Mesenchymal stem cell (in vitro differentiated cells and primary cell): ENCODE data around the gene PRKAA2.

ENCODE experiments used
- DNase-seq: peaks from one replicate; pipeline ENCODE4 v3.0.0-alpha.2; 2013
- H2AFZ ChIP-seq: one replicate; pipeline ENCODE4 v1.6.1; 2013; ENCODE audit warnings: low read depth, mild to moderate bottlenecking, control low read depth, inconsistent platforms, low read length, moderate library complexity
- H2AK5ac ChIP-seq: 2 replicates; pipeline ENCODE4 v1.6.1; 2013; ENCODE audit warnings: low read length, moderate library complexity, mild to moderate bottlenecking, inconsistent platforms; ENCODE audit not compliant: severe bottlenecking
- H2BK120ac ChIP-seq: one replicate; pipeline ENCODE4 v1.6.1; 2013; ENCODE audit warnings: low read depth, mild to moderate bottlenecking, inconsistent platforms, low read length, moderate library complexity
- H2BK12ac ChIP-seq, 2 experiments: one replicate each; pipeline ENCODE4 v1.6.1; 2013; ENCODE audit warnings: inconsistent platforms in 2 of 2, low read length in 2 of 2, mild to moderate bottlenecking in 2 of 2, moderate library complexity in 2 of 2, control low read depth in 1 of 2
- H2BK15ac ChIP-seq: one replicate; pipeline ENCODE4 v1.6.1; 2013; ENCODE audit warnings: mild to moderate bottlenecking, low read depth, inconsistent platforms; ENCODE audit not compliant: poor library complexity, severe bottlenecking
- H2BK5ac ChIP-seq: 2 replicates; pipeline ENCODE4 v1.6.1; 2013; ENCODE audit warnings: low read depth, mild to moderate bottlenecking, low read length, control low read depth, inconsistent platforms; ENCODE audit not compliant: poor library complexity, severe bottlenecking
- H3K14ac ChIP-seq, 2 experiments: one replicate each; pipeline ENCODE4 v1.6.1; 2013; ENCODE audit warnings: inconsistent platforms in 2 of 2, low read length in 2 of 2, control low read depth in 1 of 2, mild to moderate bottlenecking in 1 of 2, moderate library complexity in 1 of 2
- H3K18ac ChIP-seq, 2 experiments: one replicate each; pipeline ENCODE4 v1.6.1; 2013; ENCODE audit warnings: inconsistent platforms in 2 of 2, low read length in 2 of 2, control low read depth in 1 of 2, low read depth in 1 of 2, mild to moderate bottlenecking in 1 of 2
- H3K23ac ChIP-seq, 2 experiments: one replicate each; pipeline ENCODE4 v1.6.1; 2013; ENCODE audit warnings: inconsistent platforms in 2 of 2, low read length in 2 of 2, mild to moderate bottlenecking in 2 of 2, moderate library complexity in 2 of 2, control low read depth in 1 of 2
- H3K27ac ChIP-seq: 2 replicates; pipeline ENCODE4 v1.5.1; 2013; ENCODE audit warnings: mild to moderate bottlenecking, moderate library complexity, low read length, control low read depth, inconsistent platforms; ENCODE audit not compliant: poor library complexity, severe bottlenecking
- H3K27me3 ChIP-seq, 2 experiments: 2 replicates each; pipeline versions ENCODE4 v1.6.1 to v1.7.0; 2013; ENCODE audit warnings: low read length in 2 of 2, mild to moderate bottlenecking in 2 of 2, moderate library complexity in 2 of 2, control low read depth in 1 of 2, inconsistent platforms in 1 of 2; ENCODE audit not compliant: control insufficient read depth in 1 of 2, insufficient read depth in 1 of 2
- H3K36me3 ChIP-seq, 2 experiments: 2 replicates each; pipeline versions ENCODE4 v1.6.1 to v1.7.0; 2013; ENCODE audit warnings: low read length in 2 of 2, control low read depth in 1 of 2, inconsistent platforms in 1 of 2, low read depth in 1 of 2, mild to moderate bottlenecking in 1 of 2; ENCODE audit not compliant: insufficient read depth in 2 of 2, control insufficient read depth in 1 of 2
- H3K4ac ChIP-seq, 2 experiments: one replicate each; pipeline ENCODE4 v1.6.1; 2013; ENCODE audit warnings: inconsistent platforms in 2 of 2, low read length in 2 of 2, mild to moderate bottlenecking in 2 of 2, moderate library complexity in 2 of 2, control low read depth in 1 of 2, low read depth in 1 of 2
- H3K4me1 ChIP-seq: 2 replicates; pipeline ENCODE4 v1.6.1; 2013; ENCODE audit warnings: low read depth, low read length, control low read depth; ENCODE audit not compliant: control insufficient read depth, insufficient read depth
- H3K4me2 ChIP-seq: 2 replicates; pipeline ENCODE4 v1.6.1; 2013; ENCODE audit warnings: low read length, mild to moderate bottlenecking, inconsistent platforms; ENCODE audit not compliant: poor library complexity, severe bottlenecking
- H3K4me3 ChIP-seq, 2 experiments: 2 replicates each; pipeline versions ENCODE4 v1.5.1 to v1.7.0; 2013; ENCODE audit warnings: low read length in 2 of 2, mild to moderate bottlenecking in 2 of 2, control low read depth in 1 of 2, low read depth in 1 of 2; ENCODE audit not compliant: insufficient read depth in 1 of 2
- H3K79me1 ChIP-seq: replicated peaks from 2 replicates; pipeline ENCODE4 v1.6.1; 2013; ENCODE audit warnings: mild to moderate bottlenecking, control low read depth, low read length, inconsistent platforms; ENCODE audit not compliant: poor library complexity, severe bottlenecking
- H3K9ac ChIP-seq: 2 replicates; pipeline ENCODE4 v1.7.0; 2013; ENCODE audit warnings: mild to moderate bottlenecking, low read length, moderate library complexity
- H3K9me3 ChIP-seq: 2 replicates; pipeline ENCODE4 v1.7.0; 2013; ENCODE audit warnings: mild to moderate bottlenecking, low read length; ENCODE audit not compliant: control insufficient read depth
- H4K8ac ChIP-seq: one replicate; pipeline ENCODE4 v1.6.1; 2013; ENCODE audit warnings: inconsistent platforms, mild to moderate bottlenecking, low read length, moderate library complexity
- H4K91ac ChIP-seq: one replicate; pipeline ENCODE4 v1.6.1; 2013; ENCODE audit warnings: mild to moderate bottlenecking, low read length, inconsistent platforms
- WGBS: methylation state at CpG from one replicate; pipeline ENCODE4 v1.1.7; 2013; ENCODE audit warnings: mixed read lengths; 5-methylcytosine and 5-hydroxymethylcytosine counted together

Gene PRKAA2

DNA sequence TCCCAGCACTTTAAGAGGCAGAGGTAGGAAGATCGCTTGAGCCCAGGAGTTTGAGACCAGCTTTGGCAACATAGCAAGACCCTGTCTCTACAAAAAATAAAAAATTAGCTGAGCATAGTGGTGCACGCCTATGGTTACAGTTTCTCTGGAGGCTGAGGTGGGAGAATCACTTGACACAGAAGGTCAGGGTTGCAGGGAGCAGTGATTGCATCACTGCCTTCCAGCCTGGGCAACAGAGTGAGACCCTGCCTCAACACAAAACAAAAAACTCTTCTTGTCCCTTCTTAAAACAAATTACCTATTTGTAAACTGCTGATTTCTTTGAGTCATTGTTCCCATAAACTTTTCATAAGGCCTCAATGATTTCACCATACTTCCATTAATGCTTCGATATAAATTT lies 18.7 kb downstream of the PRKAA2 start:
- no peak overlapping the region for H3K9ac ChIP-seq
- H2BK12ac ChIP-seq, result no peak overlapping the region
- no peak overlapping the region for H3K18ac ChIP-seq
- no peaks in the 10 kb centered on the region for H3K4me1 ChIP-seq
- no peak overlapping the region for H2AK5ac ChIP-seq
- H3K4me3 ChIP-seq, result no peak overlapping the region
- no peak overlapping the region for H3K14ac ChIP-seq
- no peak overlapping the region for H2BK120ac ChIP-seq
- H4K8ac ChIP-seq, result no peak overlapping the region
- WGBS, result 100% methylated on average over 1 of the region's 3 CpGs
- no peaks in the 10 kb centered on the region for H3K9me3 ChIP-seq
- H3K36me3 ChIP-seq, result peaks cover 0 to 3% of the 10 kb centered on the region in 2 experiments
- peaks cover 15% of the 10 kb centered on the region for H3K79me1 ChIP-seq
- no peak overlapping the region for H3K4ac ChIP-seq
- H2BK5ac ChIP-seq, result no peak overlapping the region
- H3K23ac ChIP-seq, result no peak overlapping the region
- H2AFZ ChIP-seq, result no peak overlapping the region
- H3K4me2 ChIP-seq, result no peak overlapping the region
- no peak overlapping the region for H3K27ac ChIP-seq
- H3K27me3 ChIP-seq, result no peaks in the 10 kb centered on the region
- H4K91ac ChIP-seq, result no peak overlapping the region
- H2BK15ac ChIP-seq, result no peak overlapping the region
- DNase-seq, result no peak

GRCh38 chr1:56665384-56665783 lies 20.3 kb downstream of the PRKAA2 start:
- Histone ChIP-seq H3K4ac (no peak overlapping the region), H4K91ac (no peak overlapping the region), H3K79me1 (peaks cover 21% of the 10 kb centered on the region), H2AFZ (no peak overlapping the region), H2BK120ac (no peak overlapping the region), H3K27ac (no peak overlapping the region), H3K27me3 (no peaks in the 10 kb centered on the region), H3K9ac (no peak overlapping the region), H2BK15ac (no peak overlapping the region), H3K18ac (no peak overlapping the region), H3K4me2 (no peak overlapping the region), H3K14ac (no peak overlapping the region), H3K36me3 (peaks cover 0 to 3% of the 10 kb centered on the region in 2 experiments), H3K4me1 (no peaks in the 10 kb centered on the region), H2AK5ac (no peak overlapping the region), H2BK12ac (no peak overlapping the region), H3K9me3 (no peaks in the 10 kb centered on the region), H3K23ac (no peak overlapping the region), H4K8ac (no peak overlapping the region), H2BK5ac (no peak overlapping the region), H3K4me3 (no peak overlapping the region)
- no peak for DNase-seq
- no CpG with 5 or more reads among the region's 1 CpG for WGBS

GRCh38 chr1:56666112-56666608 lies 21.0 kb downstream of the PRKAA2 start:
- Histone ChIP-seq H2AFZ (no peak overlapping the region), H2BK120ac (no peak overlapping the region), H3K79me1 (peaks cover 19% of the 10 kb centered on the region), H4K91ac (no peak overlapping the region), H2BK12ac (no peak overlapping the region), H3K36me3 (peaks cover 0 to 3% of the 10 kb centered on the region in 2 experiments), H3K14ac (no peak overlapping the region), H3K9ac (no peak overlapping the region), H3K4me2 (no peak overlapping the region), H4K8ac (no peak overlapping the region), H3K9me3 (no peaks in the 10 kb centered on the region), H3K23ac (no peak overlapping the region), H3K27ac (no peak overlapping the region), H2BK15ac (no peak overlapping the region), H3K4ac (no peak overlapping the region), H3K27me3 (no peaks in the 10 kb centered on the region), H3K4me3 (no peak overlapping the region), H2BK5ac (no peak overlapping the region), H3K4me1 (no peaks in the 10 kb centered on the region), H3K18ac (no peak overlapping the region), H2AK5ac (no peak overlapping the region)
- 58% methylated on average over 1 of the region's 3 CpGs for WGBS
- DNase-seq, result no peak

DNA sequence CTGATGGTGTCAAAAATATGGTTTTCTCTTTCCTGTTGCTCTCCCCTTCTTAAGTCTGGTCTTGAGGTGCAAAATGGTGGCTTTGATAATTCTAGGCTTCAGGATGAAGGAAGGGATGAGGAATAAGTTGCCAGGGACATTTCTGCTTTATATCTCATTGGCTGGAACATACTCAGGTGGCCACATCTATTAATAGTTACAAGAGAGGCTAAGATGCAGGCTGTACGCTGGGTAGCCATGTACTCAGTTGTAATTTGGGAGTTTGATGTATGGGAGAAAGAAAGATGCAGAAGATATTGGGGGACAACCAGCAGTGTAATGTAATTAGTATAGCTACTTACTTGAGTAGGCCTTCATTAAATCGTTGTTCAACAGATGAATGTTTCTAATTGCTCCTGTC lies 25.2 kb downstream of the PRKAA2 start:
- Histone ChIP-seq H3K4me1 (no peaks in the 10 kb centered on the region), H3K9ac (no peak overlapping the region), H3K23ac (no peak overlapping the region), H3K27ac (no peak overlapping the region), H4K91ac (no peak overlapping the region), H2AFZ (no peak overlapping the region), H3K14ac (no peak overlapping the region), H3K79me1 (peaks cover 15% of the 10 kb centered on the region), H2BK15ac (no peak overlapping the region), H3K4me3 (no peak overlapping the region), H3K4me2 (no peak overlapping the region), H2BK120ac (no peak overlapping the region), H2BK12ac (no peak overlapping the region), H2AK5ac (no peak overlapping the region), H3K9me3 (no peaks in the 10 kb centered on the region), H4K8ac (no peak overlapping the region), H3K36me3 (no peaks in the 10 kb centered on the region), H3K18ac (no peak overlapping the region), H3K27me3 (no peaks in the 10 kb centered on the region), H3K4ac (no peak overlapping the region), H2BK5ac (no peak overlapping the region)
- 98% methylated on average over 2 of the region's 2 CpGs for WGBS
- DNase-seq, result no peak
